Progenitor cell of endocrine pancreas (in vitro differentiated cells): ENCODE measurements around the gene SRPK2. TPM values are rescaled to one million over a fixed set of nuclear protein-coding genes. Genes with fewer than 3 reads are reported as not detected.
A peak's percentile ranks its signal among the peaks of the same experiment; 100 is the strongest.

Experiments used
- DNase-seq: peaks from one replicate; pipeline ENCODE4 v3.0.0; 2021; ENCODE audit warnings: low spot score; ENCODE audit not compliant: unreplicated experiment
- H3K27ac Mint-ChIP-seq: 2 replicates; pipeline ENCODE4 v1.8.0; 2021; ENCODE audit warnings: mild to moderate bottlenecking, moderate library complexity, mixed read lengths
- H3K27me3 Mint-ChIP-seq: 2 replicates; pipeline ENCODE4 v1.8.0; 2021; ENCODE audit warnings: mixed read lengths
- H3K36me3 Mint-ChIP-seq: 2 replicates; pipeline ENCODE4 v1.8.0; 2022; ENCODE audit warnings: mixed read lengths; ENCODE audit not compliant: insufficient read depth
- H3K4me1 Mint-ChIP-seq: 2 replicates; pipeline ENCODE4 v1.8.0; 2021; ENCODE audit warnings: low read depth, mixed read lengths
- H3K4me3 Mint-ChIP-seq: 2 replicates; pipeline ENCODE4 v1.8.0; 2021; ENCODE audit warnings: low read depth, mild to moderate bottlenecking, moderate library complexity, mixed read lengths
- H3K9me3 Mint-ChIP-seq: 2 replicates; pipeline ENCODE4 v1.8.0; 2021; ENCODE audit warnings: low read depth, mixed read lengths
- CTCF ChIP-seq: fragments of 200-600 bp; sonication (generic); IDR thresholded peaks from one replicate; pipeline ENCODE4 v1.5.0; 2021; ENCODE audit warnings: antibody characterized with exemption, mild to moderate bottlenecking; ENCODE audit not compliant: unreplicated experiment
- total RNA-seq: library from RNA; stranded (reverse); gene quantifications from 2 replicates; pipeline ENCODE4 v1.2.1, GENCODE V29; 2021

Gene SRPK2
- total RNA-seq, 1 donor from 2014 or later = 78.8 TPM

GRCh38 chr7:105320896-105321295 lies 67.8 kb downstream of the SRPK2 start:
- no peaks in the 10 kb centered on the region for H3K27me3 Mint-ChIP-seq
- no peak for TF ChIP-seq CTCF
- peaks cover 17% of the 10 kb centered on the region for H3K36me3 Mint-ChIP-seq
- H3K9me3 Mint-ChIP-seq = peaks cover 10% of the 10 kb centered on the region
- H3K27ac Mint-ChIP-seq = no peak overlapping the region
- H3K4me3 Mint-ChIP-seq = no peak overlapping the region
- DNase-seq = no peak
- H3K4me1 Mint-ChIP-seq = peaks cover 25% of the 10 kb centered on the region

GRCh38 chr7:105319578-105319977 lies 69.1 kb downstream of the SRPK2 start:
- peaks cover 28% of the 10 kb centered on the region for H3K4me1 Mint-ChIP-seq
- H3K27me3 Mint-ChIP-seq = no peaks in the 10 kb centered on the region
- no peak for DNase-seq
- peaks cover 10% of the 10 kb centered on the region for H3K9me3 Mint-ChIP-seq
- peak overlapping the region; percentile 73 for H3K27ac Mint-ChIP-seq
- no peak overlapping the region for H3K4me3 Mint-ChIP-seq
- TF ChIP-seq CTCF = no peak
- peaks cover 17% of the 10 kb centered on the region for H3K36me3 Mint-ChIP-seq

GRCh38 chr7:105316578-105317344 lies 72.0 kb downstream of the SRPK2 start:
- H3K36me3 Mint-ChIP-seq = peaks cover 11% of the 10 kb centered on the region
- H3K4me3 Mint-ChIP-seq = no peak overlapping the region
- peaks cover 8% of the 10 kb centered on the region for H3K9me3 Mint-ChIP-seq
- no peak for DNase-seq
- H3K4me1 Mint-ChIP-seq = peaks cover 37% of the 10 kb centered on the region
- peak overlapping the region; percentile 62 for H3K27ac Mint-ChIP-seq
- TF ChIP-seq CTCF = no peak
- H3K27me3 Mint-ChIP-seq = no peaks in the 10 kb centered on the region

- Mint-ChIP-seq H3K27ac (no peak overlapping the region), H3K9me3 (no peaks in the 10 kb centered on the region), H3K36me3 (peaks cover 2% of the 10 kb centered on the region), H3K4me3 (no peak overlapping the region), H3K27me3 (no peaks in the 10 kb centered on the region), H3K4me1 (peaks cover 42% of the 10 kb centered on the region)
- TF ChIP-seq CTCF = no peak
- no peak for DNase-seq
Measured at GRCh38 chr7:105315357-105315756, 73.4 kb downstream of the SRPK2 start.

- Mint-ChIP-seq H3K27ac (peak overlapping the region; percentile 73), H3K9me3 (no peaks in the 10 kb centered on the region), H3K4me3 (no peak overlapping the region), H3K36me3 (peaks cover 3% of the 10 kb centered on the region), H3K27me3 (no peaks in the 10 kb centered on the region), H3K4me1 (peaks cover 42% of the 10 kb centered on the region)
- no peak for TF ChIP-seq CTCF
- DNase-seq = no peak
Measured at GRCh38 chr7:105309235-105310169, 79.2 kb downstream of the SRPK2 start.
